Trophoblast cell (in vitro differentiated cells and primary cell): ENCODE data around the gene RBFA.

Experiments
- DNase-seq, 2 donors: peaks; one replicate each; pipeline ENCODE4 v3.0.0-alpha.2; 2016
- H2AFZ ChIP-seq: 2 replicates; pipeline ENCODE4 v1.6.1; 2013; ENCODE audit warnings: low read length, moderate library complexity, mild to moderate bottlenecking; ENCODE audit not compliant: insufficient read depth, poor library complexity
- H2AK5ac ChIP-seq: 2 replicates; pipeline ENCODE4 v1.6.1; 2013; ENCODE audit warnings: mild to moderate bottlenecking, low read length
- H2BK120ac ChIP-seq: 2 replicates; pipeline ENCODE4 v1.6.1; 2013; ENCODE audit warnings: low read length, mild to moderate bottlenecking, moderate library complexity; ENCODE audit not compliant: insufficient read depth, poor library complexity
- H2BK12ac ChIP-seq: 2 replicates; pipeline ENCODE4 v1.6.1; 2013; ENCODE audit warnings: mild to moderate bottlenecking, low read length, moderate library complexity
- H2BK5ac ChIP-seq: 2 replicates; pipeline ENCODE4 v1.6.1; 2013; ENCODE audit warnings: low read length, low read depth, moderate library complexity, mild to moderate bottlenecking; ENCODE audit not compliant: poor library complexity
- H3K14ac ChIP-seq: 2 replicates; pipeline ENCODE4 v1.6.1; 2013; ENCODE audit warnings: mild to moderate bottlenecking, low read length
- H3K18ac ChIP-seq: 2 replicates; pipeline ENCODE4 v1.6.1; 2013; ENCODE audit warnings: mild to moderate bottlenecking, low read length
- H3K23ac ChIP-seq: 2 replicates; pipeline ENCODE4 v1.6.1; 2013; ENCODE audit warnings: low read length
- H3K27ac ChIP-seq: 2 replicates; pipeline ENCODE4 v1.5.1; 2013; ENCODE audit warnings: low read depth, mild to moderate bottlenecking, inconsistent platforms, low read length, moderate library complexity
- H3K27me3 ChIP-seq: 2 replicates; pipeline ENCODE4 v1.6.1; 2013; ENCODE audit warnings: inconsistent platforms, mild to moderate bottlenecking, low read length, moderate library complexity; ENCODE audit not compliant: insufficient read depth
- H3K36me3 ChIP-seq, 2 experiments: 1 replicate in 1 of 2; 2 replicates in 1 of 2; pipeline ENCODE4 v1.6.1; 2013; ENCODE audit warnings: low read length in 2 of 2, mild to moderate bottlenecking in 2 of 2, moderate library complexity in 1 of 2; ENCODE audit not compliant: insufficient read depth in 2 of 2, control insufficient read depth in 1 of 2
- H3K4ac ChIP-seq: 2 replicates; pipeline ENCODE4 v1.6.1; 2013; ENCODE audit warnings: low read depth, mild to moderate bottlenecking, low read length, moderate library complexity
- H3K4me1 ChIP-seq, 2 experiments: 1 replicate in 1 of 2; 2 replicates in 1 of 2; pipeline ENCODE4 v1.6.1; 2013; ENCODE audit warnings: low read length in 2 of 2, mild to moderate bottlenecking in 2 of 2, moderate library complexity in 1 of 2; ENCODE audit not compliant: insufficient read depth in 2 of 2, control insufficient read depth in 1 of 2
- H3K4me2 ChIP-seq: 2 replicates; pipeline ENCODE4 v1.6.1; 2013; ENCODE audit warnings: inconsistent platforms, mild to moderate bottlenecking, low read length, moderate library complexity
- H3K4me3 ChIP-seq: 2 replicates; pipeline ENCODE4 v1.5.1; 2013; ENCODE audit warnings: mild to moderate bottlenecking, low read depth, low read length, inconsistent platforms
- H3K79me1 ChIP-seq: one replicate; pipeline ENCODE4 v1.6.1; 2013; ENCODE audit warnings: low read length
- H3K79me2 ChIP-seq: 2 replicates; pipeline ENCODE4 v1.6.1; 2013; ENCODE audit warnings: low read length, mild to moderate bottlenecking; ENCODE audit not compliant: control insufficient read depth, insufficient read depth, poor library complexity
- H3K9ac ChIP-seq: 2 replicates; pipeline ENCODE4 v1.6.1; 2013; ENCODE audit warnings: mild to moderate bottlenecking, low read length
- H3K9me3 ChIP-seq: 2 replicates; pipeline ENCODE4 v1.6.1; 2013; ENCODE audit warnings: low read depth, mild to moderate bottlenecking, control low read depth, inconsistent platforms, low read length; ENCODE audit not compliant: insufficient read depth
- H4K12ac ChIP-seq: 2 replicates; pipeline ENCODE4 v1.6.1; 2013; ENCODE audit warnings: low read depth, mild to moderate bottlenecking, low read length, moderate library complexity
- H4K8ac ChIP-seq: 2 replicates; pipeline ENCODE4 v1.6.1; 2013; ENCODE audit warnings: low read depth, mild to moderate bottlenecking, low read length, moderate library complexity
- H4K91ac ChIP-seq: one replicate; pipeline ENCODE4 v1.6.1; 2013; ENCODE audit warnings: low read depth, mild to moderate bottlenecking, low read length, moderate library complexity
- WGBS: extraction: QIAGEN DNeasy Blood & Tissue Kit; methylation state at CpG from one replicate; pipeline ENCODE4 v1.1.7; 2013; ENCODE audit warnings: missing lambda C conversion rate; ENCODE audit not compliant: insufficient read length, insufficient coverage; ENCODE audit errors: extremely low coverage; 5-methylcytosine and 5-hydroxymethylcytosine counted together

The RBFA gene

DNA sequence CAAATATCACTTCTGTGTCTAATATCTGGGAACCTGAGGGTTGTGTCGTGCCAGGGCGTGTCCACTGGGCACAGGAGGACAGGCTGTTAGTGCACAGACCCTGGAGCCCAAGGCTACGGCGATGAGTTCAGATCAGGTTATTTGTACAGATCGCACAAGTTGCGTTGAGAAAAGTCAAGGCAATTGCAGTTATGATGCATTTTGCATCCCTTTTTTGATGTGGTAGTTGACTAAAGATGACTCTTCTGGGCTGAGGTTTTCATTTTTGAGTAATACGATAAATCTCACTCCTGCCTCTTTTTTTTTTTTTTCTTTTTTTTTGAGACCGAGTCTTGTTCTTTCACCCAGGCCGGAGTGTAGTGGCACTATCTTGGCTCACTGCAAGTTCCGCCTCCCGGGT lies 7.2 kb downstream of the RBFA start:
- H3K9me3 ChIP-seq: no peaks in the 10 kb centered on the region
- no peaks in the 10 kb centered on the region for H3K79me1 ChIP-seq
- no peak overlapping the region for H3K9ac ChIP-seq
- no peak overlapping the region for H3K18ac ChIP-seq
- peaks cover 20 to 23% of the 10 kb centered on the region in 2 experiments for H3K36me3 ChIP-seq
- H2BK12ac ChIP-seq: no peak overlapping the region
- H4K91ac ChIP-seq: no peak overlapping the region
- no peaks in the 10 kb centered on the region for H3K27me3 ChIP-seq
- H2BK120ac ChIP-seq: no peak overlapping the region
- H4K8ac ChIP-seq: no peak overlapping the region
- no peak overlapping the region for H3K27ac ChIP-seq
- H3K79me2 ChIP-seq: no peaks in the 10 kb centered on the region
- WGBS: no CpG with 5 or more reads among the region's 11 CpGs
- H3K4me2 ChIP-seq: no peak overlapping the region
- H2AFZ ChIP-seq: no peak overlapping the region
- H2BK5ac ChIP-seq: no peak overlapping the region
- no peak overlapping the region for H3K4ac ChIP-seq
- H2AK5ac ChIP-seq: no peak overlapping the region
- H3K4me3 ChIP-seq: no peak overlapping the region
- no peak overlapping the region for H3K23ac ChIP-seq
- no peak overlapping the region for H4K12ac ChIP-seq
- H3K14ac ChIP-seq: no peak overlapping the region
- no peak for DNase-seq
- H3K4me1 ChIP-seq: no peaks in the 10 kb centered on the region

DNA sequence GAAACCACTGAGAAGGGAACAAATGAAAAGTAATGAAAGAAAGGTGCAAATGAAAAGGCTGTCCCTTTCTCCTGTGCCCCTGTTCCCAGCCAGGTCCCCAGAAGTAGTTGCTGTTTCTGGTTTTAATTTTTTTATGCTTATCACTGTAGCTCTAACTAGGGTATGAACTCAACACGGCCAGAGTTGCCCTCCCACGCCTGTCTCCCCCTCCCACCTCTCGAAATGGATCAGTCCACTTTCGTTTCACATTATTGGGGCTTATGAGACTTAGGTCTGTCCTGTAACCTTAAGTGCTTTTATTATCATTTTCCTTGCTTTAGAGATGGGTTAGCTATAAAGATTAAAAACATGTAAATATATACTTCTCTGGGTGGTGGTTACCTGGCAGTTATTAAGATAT lies 8.6 kb downstream of the RBFA start:
- Histone ChIP-seq H2AK5ac (no peak overlapping the region), H4K12ac (no peak overlapping the region), H3K4me3 (no peak overlapping the region), H3K14ac (no peak overlapping the region), H3K27me3 (no peaks in the 10 kb centered on the region), H3K4me1 (no peaks in the 10 kb centered on the region), H4K8ac (no peak overlapping the region), H3K4ac (no peak overlapping the region), H2AFZ (no peak overlapping the region), H3K18ac (no peak overlapping the region), H3K36me3 (peaks cover 17 to 25% of the 10 kb centered on the region in 2 experiments), H3K23ac (no peak overlapping the region), H3K79me1 (no peaks in the 10 kb centered on the region), H4K91ac (no peak overlapping the region), H2BK5ac (no peak overlapping the region), H3K27ac (no peak overlapping the region), H3K79me2 (no peaks in the 10 kb centered on the region), H3K4me2 (no peak overlapping the region), H3K9me3 (no peaks in the 10 kb centered on the region), H2BK120ac (no peak overlapping the region), H2BK12ac (no peak overlapping the region), H3K9ac (no peak overlapping the region)
- WGBS: no CpG with 5 or more reads among the region's 4 CpGs
- DNase-seq: no peak

DNA sequence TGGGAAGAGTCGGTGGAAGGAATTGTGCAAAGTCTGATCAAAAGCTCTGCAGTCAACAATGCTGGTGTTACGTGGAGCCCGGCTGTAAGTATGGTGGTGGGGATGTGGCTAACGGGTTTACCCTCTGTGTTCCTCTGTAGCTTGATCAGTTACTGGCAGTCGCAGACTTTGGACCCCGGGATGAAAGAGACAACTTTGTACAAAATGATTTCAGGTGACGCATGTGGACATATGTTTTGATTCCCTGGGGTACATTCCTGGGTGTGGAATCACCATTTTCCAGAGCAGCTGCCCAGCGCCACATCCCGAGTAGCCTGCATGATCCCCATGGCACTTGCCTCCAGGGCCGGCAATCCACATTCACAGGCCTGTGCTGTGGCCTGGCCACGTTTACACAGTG lies 9.8 kb downstream of the RBFA start:
- no peak for DNase-seq
- H3K9me3 ChIP-seq: peaks cover 2% of the 10 kb centered on the region
- H3K27me3 ChIP-seq: no peaks in the 10 kb centered on the region
- H3K4me1 ChIP-seq: no peaks in the 10 kb centered on the region
- no peaks in the 10 kb centered on the region for H3K79me1 ChIP-seq
- H2BK5ac ChIP-seq: no peak overlapping the region
- H3K4me2 ChIP-seq: no peak overlapping the region
- no CpG with 5 or more reads among the region's 11 CpGs for WGBS
- no peak overlapping the region for H3K9ac ChIP-seq
- H2AK5ac ChIP-seq: no peak overlapping the region
- H3K27ac ChIP-seq: no peak overlapping the region
- H3K79me2 ChIP-seq: no peaks in the 10 kb centered on the region
- H2BK12ac ChIP-seq: no peak overlapping the region
- no peak overlapping the region for H4K91ac ChIP-seq
- no peak overlapping the region for H2BK120ac ChIP-seq
- H3K4me3 ChIP-seq: no peak overlapping the region
- no peak overlapping the region for H3K14ac ChIP-seq
- H3K23ac ChIP-seq: no peak overlapping the region
- no peak overlapping the region for H4K8ac ChIP-seq
- H3K4ac ChIP-seq: no peak overlapping the region
- H4K12ac ChIP-seq: no peak overlapping the region
- H3K18ac ChIP-seq: no peak overlapping the region
- no peak overlapping the region for H2AFZ ChIP-seq
- H3K36me3 ChIP-seq: peaks cover 19 to 24% of the 10 kb centered on the region in 2 experiments

DNA sequence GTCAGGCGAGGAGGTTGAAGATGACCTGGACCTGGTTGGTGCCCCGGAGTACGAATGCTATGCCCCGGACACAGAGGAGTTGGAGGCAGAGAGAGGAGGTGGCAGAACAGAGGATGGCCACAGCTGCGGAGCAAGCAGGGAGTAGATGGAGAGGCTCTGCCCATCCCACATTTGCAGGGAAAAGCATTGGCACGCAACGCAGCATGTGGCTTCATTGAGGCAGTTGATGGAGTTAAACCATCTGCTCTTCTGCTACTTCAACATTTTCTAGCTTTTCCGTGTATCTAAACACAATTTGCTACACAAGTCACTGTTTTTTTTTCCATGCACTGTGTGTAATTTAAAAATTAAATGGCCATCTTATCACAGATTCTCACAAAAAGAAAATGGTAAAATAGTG lies 11.8 kb downstream of the RBFA start:
- no peak for DNase-seq
- Histone ChIP-seq H3K14ac (no peak overlapping the region), H3K4me2 (no peak overlapping the region), H3K36me3 (peaks cover 21 to 26% of the 10 kb centered on the region in 2 experiments), H3K4me1 (no peaks in the 10 kb centered on the region), H3K27ac (no peak overlapping the region), H2AFZ (no peak overlapping the region), H3K4me3 (no peak overlapping the region), H3K23ac (no peak overlapping the region), H3K18ac (no peak overlapping the region), H2BK12ac (no peak overlapping the region), H3K4ac (no peak overlapping the region), H2BK120ac (no peak overlapping the region), H4K12ac (no peak overlapping the region), H3K9ac (no peak overlapping the region), H4K91ac (no peak overlapping the region), H3K27me3 (no peaks in the 10 kb centered on the region), H3K9me3 (peaks cover 5% of the 10 kb centered on the region), H3K79me2 (no peaks in the 10 kb centered on the region), H2AK5ac (no peak overlapping the region), H4K8ac (no peak overlapping the region), H2BK5ac (no peak overlapping the region), H3K79me1 (no peaks in the 10 kb centered on the region)
- no CpG with 5 or more reads among the region's 8 CpGs for WGBS
